ENCODE measurements around the gene CTNNA3. TPM values are rescaled to one million over a fixed set of nuclear protein-coding genes. Genes with fewer than 3 reads are reported as not detected.

CTNNA3 gene
- total RNA-seq, 1 experiment from 2014 or later: 0.85 TPM

GRCh38 chr10:66291133-66291532 is 1404.9 kb downstream of the CTNNA3 start:
- ATAC-seq: no peak
- in situ Hi-C loops (cut with HindIII; ENCODE audit: low pct_unique_long_range_greater_than_20kb, low sequenced_read_pairs): no loop called here

GRCh38 chr10:66284621-66285020 is 1411.4 kb downstream of the CTNNA3 start:
- intact Hi-C loops (cut with micrococcal nuclease; ENCODE audit: unreplicated experiment): no loop called here
- CTCF ChIA-PET: no interaction called here

More at GRCh38 chr10:66291133-66291532, 1404.9 kb downstream of the CTNNA3 start:
- POLR2A ChIA-PET: no interaction called here
- TF ChIP-seq CTCF (IDR thresholded peaks at IDR 0.05) (no peak), POLR2AphosphoS5 (IDR thresholded peaks at IDR 0.05; ENCODE audit: low read depth, low read length) (no peak), TCF7L2 (IDR thresholded peaks at IDR 0.05; ENCODE audit: low read depth, low read length) (no peak), REST (IDR thresholded peaks at IDR 0.05; ENCODE audit: insufficient read depth in 1 of 2, low read depth in 2 of 2, low read length in 1 of 2) (no peak), SIN3A (IDR thresholded peaks at IDR 0.05; ENCODE audit: borderline replicate concordance, insufficient read depth, low read depth, low read length) (no peak)
- no peaks in the 10 kb centered on the region for H3K4me1 ChIP-seq (ENCODE audit: control insufficient read depth, insufficient read depth, low read length)
- H3K9me3 ChIP-seq (ENCODE audit: control insufficient read depth, insufficient read depth, low read depth, low read length): no peaks in the 10 kb centered on the region
- CTCF ChIA-PET: no interaction called here
- no peak for DNase-seq (ENCODE audit: low read depth, low spot score)
- no TSS peak for BruUV-seq (replicated peaks)
- no peaks in the 10 kb centered on the region for H3K27me3 ChIP-seq (ENCODE audit: control insufficient read depth, insufficient read depth, low read length)
- no peak overlapping the region for H3K27ac ChIP-seq (ENCODE audit: low read length)
- H3K36me3 ChIP-seq (ENCODE audit: control insufficient read depth, insufficient read depth, low read length): no peaks in the 10 kb centered on the region
- H3K4me3 ChIP-seq (ENCODE audit: low read depth in 2 of 2, low read length in 2 of 2): no peak overlapping the region
- intact Hi-C loops (cut with micrococcal nuclease; ENCODE audit: unreplicated experiment): no loop called here

More at GRCh38 chr10:66284621-66285020, 1411.4 kb downstream of the CTNNA3 start:
- Histone ChIP-seq H3K36me3 (ENCODE audit: control insufficient read depth, insufficient read depth, low read length) (no peaks in the 10 kb centered on the region), H3K9me3 (ENCODE audit: control insufficient read depth, insufficient read depth, low read depth, low read length) (no peaks in the 10 kb centered on the region), H3K4me3 (ENCODE audit: low read depth in 2 of 2, low read length in 2 of 2) (no peak overlapping the region), H3K27ac (ENCODE audit: low read length) (no peak overlapping the region), H3K4me1 (ENCODE audit: control insufficient read depth, insufficient read depth, low read length) (no peaks in the 10 kb centered on the region), H3K27me3 (ENCODE audit: control insufficient read depth, insufficient read depth, low read length) (no peaks in the 10 kb centered on the region)
- TF ChIP-seq POLR2AphosphoS5 (IDR thresholded peaks at IDR 0.05; ENCODE audit: low read depth, low read length) (no peak), SIN3A (IDR thresholded peaks at IDR 0.05; ENCODE audit: borderline replicate concordance, insufficient read depth, low read depth, low read length) (no peak), CTCF (IDR thresholded peaks at IDR 0.05) (no peak)
- DNase-seq (ENCODE audit: low read depth, low spot score) (no peak), ATAC-seq (no peak)
- no TSS peak for BruUV-seq (replicated peaks)
- in situ Hi-C loops (cut with HindIII; ENCODE audit: low pct_unique_long_range_greater_than_20kb, low sequenced_read_pairs): no loop called here
- POLR2A ChIA-PET: no interaction called here
